ENCODE results near the gene HSD3B1. TPM values are rescaled to one million over a fixed set of nuclear protein-coding genes. Genes with fewer than 3 reads are reported as not detected.
"Not testable (repeated sequence)": the region's sequence is repeated elsewhere in the genome, so short reads cannot be mapped to it uniquely, and the experiment has no call there.

The HSD3B1 gene
- polyA plus RNA-seq, 1 experiment: not detected

GRCh38 chr1:119547805-119548204, 40.8 kb downstream of the HSD3B1 start:
- Histone ChIP-seq H3K27ac (ENCODE audit: low read depth, low read length) (no peak overlapping the region), H3K27me3 (ENCODE audit: control insufficient read depth, insufficient read depth, low read length) (peaks cover 8% of the 10 kb centered on the region), H3K4me3 (ENCODE audit: low read depth, low read length) (no peak overlapping the region), H3K9me3 (ENCODE audit: control insufficient read depth, insufficient read depth, low read length) (no peaks in the 10 kb centered on the region)
- ChIA-PET CTCF (no interaction called here), POLR2A (no interaction called here)
- TF ChIP-seq, protein P1, sequence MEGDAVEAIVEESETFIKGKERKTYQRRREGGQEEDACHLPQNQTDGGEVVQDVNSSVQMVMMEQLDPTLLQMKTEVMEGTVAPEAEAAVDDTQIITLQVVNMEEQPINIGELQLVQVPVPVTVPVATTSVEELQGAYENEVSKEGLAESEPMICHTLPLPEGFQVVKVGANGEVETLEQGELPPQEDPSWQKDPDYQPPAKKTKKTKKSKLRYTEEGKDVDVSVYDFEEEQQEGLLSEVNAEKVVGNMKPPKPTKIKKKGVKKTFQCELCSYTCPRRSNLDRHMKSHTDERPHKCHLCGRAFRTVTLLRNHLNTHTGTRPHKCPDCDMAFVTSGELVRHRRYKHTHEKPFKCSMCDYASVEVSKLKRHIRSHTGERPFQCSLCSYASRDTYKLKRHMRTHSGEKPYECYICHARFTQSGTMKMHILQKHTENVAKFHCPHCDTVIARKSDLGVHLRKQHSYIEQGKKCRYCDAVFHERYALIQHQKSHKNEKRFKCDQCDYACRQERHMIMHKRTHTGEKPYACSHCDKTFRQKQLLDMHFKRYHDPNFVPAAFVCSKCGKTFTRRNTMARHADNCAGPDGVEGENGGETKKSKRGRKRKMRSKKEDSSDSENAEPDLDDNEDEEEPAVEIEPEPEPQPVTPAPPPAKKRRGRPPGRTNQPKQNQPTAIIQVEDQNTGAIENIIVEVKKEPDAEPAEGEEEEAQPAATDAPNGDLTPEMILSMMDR (IDR thresholded peaks at IDR 0.05; ENCODE audit: low read depth, low read length): no peak
- DNase-seq (ENCODE audit: low read depth, low spot score): no peak

GRCh38 chr1:119549719-119550132, 42.7 kb downstream of the HSD3B1 start:
- Histone ChIP-seq H3K27me3 (ENCODE audit: control insufficient read depth, insufficient read depth, low read length) (peaks cover 8% of the 10 kb centered on the region), H3K4me3 (ENCODE audit: low read depth, low read length) (no peak overlapping the region), H3K27ac (ENCODE audit: low read depth, low read length) (no peak overlapping the region), H3K9me3 (ENCODE audit: control insufficient read depth, insufficient read depth, low read length) (no peaks in the 10 kb centered on the region)
- ChIA-PET CTCF (interaction anchor here (1.0 to 3.3 kb wide), 2 partner anchors 8 to 124 kb away, joined by 4 to 11 read pairs; no protein-coding TSS in a partner anchor), POLR2A (no interaction called here)
- TF ChIP-seq, protein P1 (IDR thresholded peaks at IDR 0.05; ENCODE audit: low read depth, low read length): peak; percentile 65
- peak; percentile 11 for DNase-seq (ENCODE audit: low read depth, low spot score)

- no peak overlapping the region for H3K27ac ChIP-seq (ENCODE audit: low read depth, low read length)
- H3K4me3 ChIP-seq (ENCODE audit: low read depth, low read length): no peak overlapping the region
- TF ChIP-seq, protein P1 (IDR thresholded peaks at IDR 0.05; ENCODE audit: low read depth, low read length): no peak
- CTCF ChIA-PET: interaction anchor here (0.7 to 3.3 kb wide), 3 partner anchors 7 to 124 kb away, joined by 4 to 11 read pairs (median 4); no protein-coding TSS in a partner anchor
- H3K27me3 ChIP-seq (ENCODE audit: control insufficient read depth, insufficient read depth, low read length): peaks cover 8% of the 10 kb centered on the region
- no peaks in the 10 kb centered on the region for H3K9me3 ChIP-seq (ENCODE audit: control insufficient read depth, insufficient read depth, low read length)
- POLR2A ChIA-PET: no interaction called here
- DNase-seq (ENCODE audit: low read depth, low spot score): no peak
These were observed 43.4 kb downstream of the HSD3B1 start for GRCh38 chr1:119550381-119550780.

- Histone ChIP-seq H3K27ac (ENCODE audit: low read depth, low read length) (no peak overlapping the region), H3K27me3 (ENCODE audit: control insufficient read depth, insufficient read depth, low read length) (peaks cover 8% of the 10 kb centered on the region), H3K4me3 (ENCODE audit: low read depth, low read length) (no peak overlapping the region), H3K9me3 (ENCODE audit: control insufficient read depth, insufficient read depth, low read length) (no peaks in the 10 kb centered on the region)
- TF ChIP-seq, protein P1 (IDR thresholded peaks at IDR 0.05; ENCODE audit: low read depth, low read length): no peak
- POLR2A ChIA-PET: no interaction called here
- CTCF ChIA-PET: interaction anchor here (0.6 to 3.3 kb wide), 4 partner anchors 56 to 160 kb away, joined by 3 to 11 read pairs (median 4); partner anchors contain the start of gene PHGDH
- DNase-seq (ENCODE audit: low read depth, low spot score): no peak
These were observed 44.2 kb downstream of the HSD3B1 start for GRCh38 chr1:119551218-119551617.

GRCh38 chr1:119552656-119553055, 45.6 kb downstream of the HSD3B1 start:
- POLR2A ChIA-PET; H3K9me3 ChIP-seq (ENCODE audit: control insufficient read depth, insufficient read depth, low read length); H3K4me3 ChIP-seq (ENCODE audit: low read depth, low read length); H3K27ac ChIP-seq (ENCODE audit: low read depth, low read length); H3K27me3 ChIP-seq (ENCODE audit: control insufficient read depth, insufficient read depth, low read length); DNase-seq (ENCODE audit: low read depth, low spot score); CTCF ChIA-PET: not testable (repeated sequence)

DNA sequence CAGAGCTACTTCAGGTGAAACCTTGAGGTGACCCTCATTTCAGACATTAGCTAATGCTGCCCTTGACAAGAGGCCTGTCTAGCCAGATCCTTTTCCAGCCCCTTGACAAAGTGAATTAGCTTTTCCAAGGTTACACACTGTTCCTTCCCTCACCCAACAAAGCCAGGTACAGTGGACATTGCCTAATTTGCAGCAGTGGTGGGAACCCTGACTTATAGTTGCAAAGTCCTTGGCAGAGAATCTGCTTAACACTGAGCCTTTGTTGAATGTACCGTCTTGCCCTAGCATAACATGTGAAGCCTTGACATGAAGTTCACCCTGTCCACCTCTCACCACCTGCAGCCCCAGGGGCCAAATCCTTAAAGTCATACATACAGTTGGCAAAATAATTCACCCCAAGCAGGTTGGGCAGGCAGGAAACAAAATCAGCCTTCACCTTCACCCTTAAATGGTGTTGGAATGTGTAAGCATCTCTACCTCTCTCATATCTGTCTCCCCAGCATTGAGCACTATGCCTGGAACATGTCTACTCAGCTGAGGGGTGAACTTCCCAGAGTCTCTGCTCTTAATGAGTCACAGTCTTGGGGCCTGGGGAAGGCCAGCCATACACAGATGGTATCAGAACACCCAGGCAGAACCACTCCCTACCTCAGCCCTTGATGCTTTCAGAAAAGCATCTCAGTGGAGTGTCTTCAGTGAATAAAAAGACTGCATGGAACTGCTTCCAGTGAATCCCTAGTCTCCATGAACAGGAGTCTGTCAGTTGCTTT, 46.5 kb downstream of the HSD3B1 start:
- POLR2A ChIA-PET; H3K9me3 ChIP-seq (ENCODE audit: control insufficient read depth, insufficient read depth, low read length); H3K27me3 ChIP-seq (ENCODE audit: control insufficient read depth, insufficient read depth, low read length); CTCF ChIA-PET; H3K27ac ChIP-seq (ENCODE audit: low read depth, low read length); H3K4me3 ChIP-seq (ENCODE audit: low read depth, low read length); DNase-seq (ENCODE audit: low read depth, low spot score): not testable (repeated sequence)

All from AG04450 (cell line).